Gastrocnemius medialis (tissue), 4 donors: ENCODE measurements around the gene MCFD2. TPM values are rescaled to one million over a fixed set of nuclear protein-coding genes. Genes with fewer than 3 reads are reported as not detected.

Experiments
- ATAC-seq, 2 donors: fragments of 150-250 bp; one replicate each; pipeline ENCODE4 v1.9.1; 2016
- DNase-seq, 2 donors: peaks; one replicate each; pipeline ENCODE4 v3.0.0-alpha.2; 2019
- H3K27ac ChIP-seq, 4 donors: fragments of 200-600 bp; sonication (generic); 1 replicate in 1 of 4; 2 replicates in 3 of 4; pipeline ENCODE4 v1.5.1; 2016 to 2018; ENCODE audit warnings: mild to moderate bottlenecking in 2 of 4, moderate library complexity in 1 of 4
- H3K27me3 ChIP-seq, 3 donors: fragments of 200-600 bp; sonication (generic) in 2 of 3; 1 replicate in 1 of 3; 2 replicates in 2 of 3; pipeline versions ENCODE4 v1.5.1 to v1.6.0; 2016 to 2019; ENCODE audit warnings: mild to moderate bottlenecking in 1 of 3, moderate library complexity in 1 of 3
- H3K36me3 ChIP-seq, 2 donors: fragments of 200-600 bp; sonication (generic) in 1 of 2; one replicate each; pipeline ENCODE4 v1.5.1; 2017 to 2018
- H3K4me1 ChIP-seq, 2 donors: fragments of 200-600 bp; sonication (generic) in 1 of 2; one replicate each; pipeline ENCODE4 v1.5.1; 2016 to 2017; ENCODE audit warnings: mild to moderate bottlenecking in 2 of 2
- H3K4me3 ChIP-seq, 4 donors: fragments of 200-600 bp; sonication (generic) in 3 of 4; 1 replicate in 1 of 4; 2 replicates in 3 of 4; pipeline ENCODE4 v1.5.1; 2016 to 2019; ENCODE audit warnings: mild to moderate bottlenecking in 2 of 4
- H3K9me3 ChIP-seq, 3 donors: fragments of 200-600 bp; sonication (generic) in 2 of 3; 1 replicate in 1 of 3; 2 replicates in 2 of 3; pipeline ENCODE4 v1.5.1; 2016 to 2019
- POLR2A ChIP-seq, 2 donors: fragments of 450-650 bp; IDR thresholded peaks; one replicate each; pipeline ENCODE4 v1.6.1; 2017; ENCODE audit warnings: antibody characterized with exemption in 2 of 2, mild to moderate bottlenecking in 2 of 2, moderate library complexity in 2 of 2
- in situ Hi-C, 4 donors: fragments of 200-750 bp; cut with MboI; loops; one replicate each; pipeline versions ENCODE4 v1.15.0 to v1.8.0; 2017; ENCODE audit warnings: low sequenced_read_pairs in 4 of 4
- intact Hi-C: fragments of 100-400 bp; cut with DNase I; formaldehyde crosslinking; loops from one replicate; pipeline ENCODE4 v1.15.1; 2023; ENCODE audit warnings: low total_unique reads
- total RNA-seq, 4 donors: library from RNA; depleted of rRNA; stranded (reverse); fragments of >200 nt; gene quantifications; one replicate each; pipeline versions ENCODE4 v1.1.0 to v1.2.3, GENCODE V29; 2016
- TF ChIP-seq, protein P1 (sequence below), 5 experiments: fragments of 450-650 bp in 3 of 5; fragments of 200-600 bp in 2 of 5; sonication (generic) in 2 of 5; IDR thresholded peaks in 4 of 5; conservative IDR thresholded peaks in 1 of 5; 1 replicate in 4 of 5; 2 replicates in 1 of 5; pipeline ENCODE4 v1.5.1; 2016 to 2019; ENCODE audit warnings: antibody characterized with exemption in 5 of 5, mild to moderate bottlenecking in 3 of 5, moderate library complexity in 3 of 5

MCFD2 gene
- total RNA-seq, 4 donors from 2014 or later = 87.9 to 182 (median 106) TPM

DNA sequence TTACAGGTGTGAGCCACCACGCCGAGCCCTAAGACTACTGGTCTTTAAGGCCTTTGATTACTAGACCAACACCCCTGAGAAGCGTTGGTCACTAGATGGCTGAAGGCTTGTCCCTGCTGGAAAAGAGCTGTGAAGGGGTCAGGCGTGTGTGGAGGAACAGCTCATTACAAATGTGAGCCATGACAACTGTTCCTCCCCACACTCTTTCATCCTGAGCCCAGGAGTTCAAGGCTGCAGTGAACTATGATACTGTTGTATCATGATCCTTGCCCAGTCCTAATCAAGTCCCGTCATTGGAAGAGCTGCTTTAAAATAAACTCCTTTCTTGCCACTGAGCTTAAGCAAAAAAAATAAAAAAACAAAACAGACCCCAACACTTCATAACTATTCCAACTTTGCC is 19.5 kb upstream of the MCFD2 start:
- H3K27me3 ChIP-seq = no peaks in the 10 kb centered on the region
- ATAC-seq (no peak), DNase-seq (no peak)
- in situ Hi-C loops = no loop called here
- no peak overlapping the region for H3K27ac ChIP-seq
- no peaks in the 10 kb centered on the region for H3K36me3 ChIP-seq
- no peak overlapping the region for H3K4me3 ChIP-seq
- H3K4me1 ChIP-seq = peaks cover 4 to 6% of the 10 kb centered on the region in 2 donors
- no peak for TF ChIP-seq POLR2A (IDR thresholded peaks at IDR 0.05)
- TF ChIP-seq, protein P1, sequence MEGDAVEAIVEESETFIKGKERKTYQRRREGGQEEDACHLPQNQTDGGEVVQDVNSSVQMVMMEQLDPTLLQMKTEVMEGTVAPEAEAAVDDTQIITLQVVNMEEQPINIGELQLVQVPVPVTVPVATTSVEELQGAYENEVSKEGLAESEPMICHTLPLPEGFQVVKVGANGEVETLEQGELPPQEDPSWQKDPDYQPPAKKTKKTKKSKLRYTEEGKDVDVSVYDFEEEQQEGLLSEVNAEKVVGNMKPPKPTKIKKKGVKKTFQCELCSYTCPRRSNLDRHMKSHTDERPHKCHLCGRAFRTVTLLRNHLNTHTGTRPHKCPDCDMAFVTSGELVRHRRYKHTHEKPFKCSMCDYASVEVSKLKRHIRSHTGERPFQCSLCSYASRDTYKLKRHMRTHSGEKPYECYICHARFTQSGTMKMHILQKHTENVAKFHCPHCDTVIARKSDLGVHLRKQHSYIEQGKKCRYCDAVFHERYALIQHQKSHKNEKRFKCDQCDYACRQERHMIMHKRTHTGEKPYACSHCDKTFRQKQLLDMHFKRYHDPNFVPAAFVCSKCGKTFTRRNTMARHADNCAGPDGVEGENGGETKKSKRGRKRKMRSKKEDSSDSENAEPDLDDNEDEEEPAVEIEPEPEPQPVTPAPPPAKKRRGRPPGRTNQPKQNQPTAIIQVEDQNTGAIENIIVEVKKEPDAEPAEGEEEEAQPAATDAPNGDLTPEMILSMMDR (IDR thresholded peaks at IDR 0.05 in 4 of 5, conservative IDR thresholded peaks at IDR 0.05 in 1 of 5) = no peak
- intact Hi-C loops = no loop called here
- no peaks in the 10 kb centered on the region for H3K9me3 ChIP-seq

- DNase-seq = no peak
- Histone ChIP-seq H3K27me3 (no peaks in the 10 kb centered on the region), H3K4me1 (no peaks in the 10 kb centered on the region), H3K9me3 (no peaks in the 10 kb centered on the region), H3K4me3 (no peak overlapping the region), H3K36me3 (no peaks in the 10 kb centered on the region), H3K27ac (no peak overlapping the region)
- intact Hi-C loops (no loop called here), in situ Hi-C loops (no loop called here)
- TF ChIP-seq, protein P1 (IDR thresholded peaks at IDR 0.05 in 4 of 5, conservative IDR thresholded peaks at IDR 0.05 in 1 of 5) = no peak
- no peak for TF ChIP-seq POLR2A (IDR thresholded peaks at IDR 0.05)
- no peak for ATAC-seq
Observed at GRCh38 chr2:46929612-46930011, 14.0 kb upstream of the MCFD2 start.

- no peaks in the 10 kb centered on the region for H3K27me3 ChIP-seq
- ATAC-seq = no peak
- H3K9me3 ChIP-seq = no peaks in the 10 kb centered on the region
- TF ChIP-seq, protein P1 (IDR thresholded peaks at IDR 0.05 in 4 of 5, conservative IDR thresholded peaks at IDR 0.05 in 1 of 5) = no peak
- no peak for TF ChIP-seq POLR2A (IDR thresholded peaks at IDR 0.05)
- in situ Hi-C loops (no loop called here), intact Hi-C loops (no loop called here)
- H3K27ac ChIP-seq = no peak overlapping the region
- no peaks in the 10 kb centered on the region for H3K36me3 ChIP-seq
- DNase-seq = no peak
- H3K4me3 ChIP-seq = no peak overlapping the region
- no peaks in the 10 kb centered on the region for H3K4me1 ChIP-seq
Observed at GRCh38 chr2:46926863-46927262, 11.3 kb upstream of the MCFD2 start.

GRCh38 chr2:46925474-46926351 is 10.1 kb upstream of the MCFD2 start:
- H3K27ac ChIP-seq = no peak overlapping the region
- H3K4me3 ChIP-seq = no peak overlapping the region
- H3K36me3 ChIP-seq = no peaks in the 10 kb centered on the region
- DNase-seq (no peak), ATAC-seq (no peak)
- TF ChIP-seq POLR2A (IDR thresholded peaks at IDR 0.05) = no peak
- TF ChIP-seq, protein P1 (IDR thresholded peaks at IDR 0.05 in 4 of 5, conservative IDR thresholded peaks at IDR 0.05 in 1 of 5) = no peak
- intact Hi-C loops = no loop called here
- no peaks in the 10 kb centered on the region for H3K9me3 ChIP-seq
- no peaks in the 10 kb centered on the region for H3K27me3 ChIP-seq
- H3K4me1 ChIP-seq = no peaks in the 10 kb centered on the region
- in situ Hi-C loops = no loop called here
